HPDE6-E6E7 (cell line): ENCODE results near the gene ITPRID2.
A peak's percentile ranks its signal among the peaks of the same experiment; 100 is the strongest.
"Not testable (repeated sequence)": the region's sequence is repeated elsewhere in the genome, so short reads cannot be mapped to it uniquely, and the experiment has no call there.

ENCODE experiments used
- DNase-seq: peaks from one replicate; pipeline ENCODE4 v3.0.0; 2011; ENCODE audit warnings: missing footprints; ENCODE audit errors: extremely low spot score

The ITPRID2 gene

GRCh38 chr2:181959508-181959907 lies 68.0 kb downstream of the ITPRID2 start:
- DNase-seq: no peak

GRCh38 chr2:181961167-181961566 lies 69.6 kb downstream of the ITPRID2 start:
- DNase-seq: not testable (repeated sequence)

GRCh38 chr2:181962142-181962541 lies 70.6 kb downstream of the ITPRID2 start:
- no peak for DNase-seq

GRCh38 chr2:181970160-181970794 lies 78.7 kb downstream of the ITPRID2 start:
- no peak for DNase-seq

GRCh38 chr2:181971032-181971431 lies 79.5 kb downstream of the ITPRID2 start:
- no peak for DNase-seq

- DNase-seq: no peak
Measured at GRCh38 chr2:181972431-181973170, 81.1 kb downstream of the ITPRID2 start.

GRCh38 chr2:181973171-181973783 lies 81.7 kb downstream of the ITPRID2 start:
- no peak for DNase-seq

GRCh38 chr2:181977661-181978350 lies 86.3 kb downstream of the ITPRID2 start:
- DNase-seq: peak; percentile 91

- DNase-seq: peak; percentile 25
Measured at GRCh38 chr2:181978351-181979150, 87.0 kb downstream of the ITPRID2 start.
